NB4 (cell line): ENCODE measurements around the gene IL10.
"Not testable (repeated sequence)": the region's sequence is repeated elsewhere in the genome, so short reads cannot be mapped to it uniquely, and the experiment has no call there.

ENCODE experiments used
- CTCF ChIP-seq: IDR thresholded peaks from one replicate; pipeline ENCODE4 v1.5.1; 2012; ENCODE audit warnings: low read depth, low read length
- POLR2A ChIP-seq: IDR thresholded peaks from 2 replicates; pipeline ENCODE4 v1.6.1; 2011; ENCODE audit warnings: mild to moderate bottlenecking; ENCODE audit not compliant: insufficient read length; ENCODE audit errors: extremely low read depth

GRCh38 chr1:206762741-206763364 is 9.4 kb downstream of the IL10 start:
- not testable (repeated sequence) for TF ChIP-seq CTCF, POLR2A
